GM19438 (cell line): ENCODE results near the gene SLC15A4.
"Not testable (repeated sequence)": the region's sequence is repeated elsewhere in the genome, so short reads cannot be mapped to it uniquely, and the experiment has no call there.

Experiments
- ATAC-seq: cut with Tn5 transposase; IDR thresholded peaks from one replicate; pipeline ENCODE4 v1.9.1; 2021; ENCODE audit warnings: low read depth; ENCODE audit not compliant: unreplicated experiment

The SLC15A4 gene

GRCh38 chr12:128823916-128824839 lies at the start of gene SLC15A4:
TSS of gene SLC15A4 (minus strand) at chr12:128823958. CDS start at chr12:128823943, 15 bp downstream.
- peak; percentile 69 for ATAC-seq

- no peak for ATAC-seq
These were observed 48.5 kb upstream of the SLC15A4 start for GRCh38 chr12:128872303-128872702.

- no peak for ATAC-seq
These were observed 47.7 kb upstream of the SLC15A4 start for GRCh38 chr12:128871516-128871892.

- no peak for ATAC-seq
These were observed 43.7 kb upstream of the SLC15A4 start for GRCh38 chr12:128867466-128867865.

- no peak for ATAC-seq
These were observed 40.9 kb upstream of the SLC15A4 start for GRCh38 chr12:128864516-128865186.

GRCh38 chr12:128863957-128864356 lies 40.2 kb upstream of the SLC15A4 start:
- ATAC-seq = no peak

- no peak for ATAC-seq
These were observed 37.7 kb upstream of the SLC15A4 start for GRCh38 chr12:128861226-128862016.

- ATAC-seq = no peak
These were observed 35.6 kb upstream of the SLC15A4 start for GRCh38 chr12:128859311-128859710.

- ATAC-seq = no peak
These were observed 33.5 kb upstream of the SLC15A4 start for GRCh38 chr12:128857133-128857763.

GRCh38 chr12:128856791-128857078 lies 33.0 kb upstream of the SLC15A4 start:
- ATAC-seq = no peak

- no peak for ATAC-seq
These were observed 32.5 kb upstream of the SLC15A4 start for GRCh38 chr12:128856035-128856790.

- ATAC-seq = no peak
These were observed 29.9 kb upstream of the SLC15A4 start for GRCh38 chr12:128853600-128854197.

- ATAC-seq = no peak
These were observed 29.3 kb upstream of the SLC15A4 start, which contains the start of gene GLT1D1 for GRCh38 chr12:128852885-128853599. TSS of gene GLT1D1 (plus strand) at chr12:128853478. CDS start at chr12:128853582, 104 bp downstream.

- ATAC-seq = no peak
These were observed 28.4 kb upstream of the SLC15A4 start for GRCh38 chr12:128852026-128852698.

GRCh38 chr12:128851429-128851828 lies 27.7 kb upstream of the SLC15A4 start:
- ATAC-seq = not testable (repeated sequence)

- no peak for ATAC-seq
These were observed 26.6 kb upstream of the SLC15A4 start for GRCh38 chr12:128850400-128850799.

GRCh38 chr12:128849806-128850205 lies 26.0 kb upstream of the SLC15A4 start:
- ATAC-seq = not testable (repeated sequence)

- no peak for ATAC-seq
These were observed 24.6 kb upstream of the SLC15A4 start for GRCh38 chr12:128848371-128848770.
